HepG2 (cell line): ENCODE data around the gene CHST13. TPM values are rescaled to one million over a fixed set of nuclear protein-coding genes. Genes with fewer than 3 reads are reported as not detected.
A peak's percentile ranks its signal among the peaks of the same experiment; 100 is the strongest.

Experiments used
- ATAC-seq: fragments of 200-7000 bp; cut with Tn5 transposase; 3 replicates; pipeline ENCODE4 v1.9.1; 2020; ENCODE audit warnings: mild to moderate bottlenecking, moderate library complexity
- BruUV-seq: library from RNA; stranded (reverse); fragments of 400-500 nt; replicated peaks from 2 replicates; lab custom pipeline; 2021; lab: Mats Ljungman, UMichigan
- CTCF ChIA-PET: fragments of 300-600 bp; formaldehyde crosslinking; extraction: SDS; loops from one replicate; lab custom pipeline; 2021; ENCODE audit warnings: low total read pairs, inconsistent platforms, low intra/inter-chr PET ratio; lab: Yijun Ruan, JAX
- POLR2A ChIA-PET: fragments of 350-600 bp; sonication (Branson Sonifier 250); formaldehyde crosslinking; loops from one replicate; lab custom pipeline; 2020; ENCODE audit warnings: antibody characterized with exemption, inconsistent platforms; lab: Yijun Ruan, JAX
- DNase-seq: peaks from one replicate; pipeline ENCODE4 v3.0.0-alpha.2; 2015; ENCODE audit warnings: low spot score
- FAIRE-seq: peaks from 3 replicates; lab custom pipeline; 2011; peaks lifted over from hg19 to GRCh38; lab: Jason Lieb, UNC
- H2AFZ ChIP-seq: one replicate; pipeline ENCODE4 v1.6.1; 2011; ENCODE audit warnings: low read length, inconsistent platforms
- H3K27ac ChIP-seq: fragments of 300-600 bp; 3 replicates; pipeline ENCODE4 v1.8.0; 2011; ENCODE audit warnings: mixed run types, mild to moderate bottlenecking, mixed read lengths, low read length, inconsistent platforms; ENCODE audit not compliant: insufficient read depth; ENCODE audit errors: extremely low read length
- H3K27me3 ChIP-seq, 2 experiments: fragments of 200-600 bp in 1 of 2; 2 replicates in 1 of 2; 3 replicates in 1 of 2; pipeline versions ENCODE4 v1.6.0 to v1.8.0; 2011; ENCODE audit warnings: low read length in 2 of 2, mild to moderate bottlenecking in 2 of 2, moderate library complexity in 2 of 2, inconsistent platforms in 1 of 2; ENCODE audit not compliant: insufficient read depth in 2 of 2, control insufficient read depth in 1 of 2
- H3K36me3 ChIP-seq, 2 experiments: fragments of 200-600 bp in 1 of 2; replicated peaks in 1 of 2; 2 replicates in 1 of 2; 3 replicates in 1 of 2; pipeline versions ENCODE4 v1.5.1 to v1.8.0; 2011; ENCODE audit warnings: low read length in 2 of 2, inconsistent platforms in 1 of 2; ENCODE audit not compliant: insufficient read depth in 2 of 2, control insufficient read depth in 1 of 2
- H3K4me1 ChIP-seq: 2 replicates; pipeline ENCODE4 v1.5.1; 2012; ENCODE audit warnings: low read length, inconsistent platforms; ENCODE audit not compliant: insufficient read depth
- H3K4me2 ChIP-seq: 2 replicates; pipeline ENCODE4 v1.6.0; 2011; ENCODE audit warnings: low read depth, low read length, inconsistent platforms
- H3K4me3 ChIP-seq, 3 experiments: fragments of 200-600 bp in 1 of 3; sonication (generic), shearing (Covaris generic) in 1 of 3; replicated peaks in 1 of 3; 2 replicates each; pipeline ENCODE4 v1.5.1; 2011 to 2016; ENCODE audit warnings: low read length in 3 of 3, inconsistent platforms in 2 of 3, low read depth in 2 of 3, mild to moderate bottlenecking in 2 of 3, control low read depth in 1 of 3, mixed read lengths in 1 of 3; ENCODE audit not compliant: insufficient read depth in 1 of 3
- H3K79me2 ChIP-seq: one replicate; pipeline ENCODE4 v1.6.1; 2011; ENCODE audit warnings: low read length, inconsistent platforms; ENCODE audit not compliant: insufficient read depth
- H3K9ac ChIP-seq: 2 replicates; pipeline ENCODE4 v1.6.0; 2011; ENCODE audit warnings: mild to moderate bottlenecking, low read depth, low read length, inconsistent platforms; ENCODE audit not compliant: insufficient read depth
- H3K9me3 ChIP-seq: 2 replicates; pipeline ENCODE4 v1.5.1; 2012; ENCODE audit warnings: mild to moderate bottlenecking, low read length
- H4K20me1 ChIP-seq: 2 replicates; pipeline ENCODE4 v1.6.0; 2011; ENCODE audit warnings: inconsistent platforms, mild to moderate bottlenecking, low read length, moderate library complexity; ENCODE audit not compliant: insufficient read depth
- CBX1 ChIP-seq: IDR thresholded peaks from one replicate; pipeline ENCODE4 v1.6.1; 2016; ENCODE audit warnings: antibody characterized with exemption, low read depth
- CTCF ChIP-seq: sonication (generic); formaldehyde crosslinking; IDR thresholded peaks from 2 replicates; pipeline ENCODE4 v1.5.0; 2020; ENCODE audit warnings: mild to moderate bottlenecking, missing genetic modification reagents, moderate library complexity
- IKZF5 ChIP-seq: IDR thresholded peaks from 2 replicates; pipeline ENCODE4 v1.6.1; 2018; ENCODE audit warnings: missing genetic modification reagents, mild to moderate bottlenecking, missing compliant biosample characterization
- RAD21 ChIP-seq: fragments of 450-650 bp; formaldehyde crosslinking; IDR thresholded peaks from 2 replicates; pipeline ENCODE4 v1.5.0; 2020; ENCODE audit warnings: mild to moderate bottlenecking
- RNF2 ChIP-seq: fragments of 450-650 bp; conservative IDR thresholded peaks from 2 replicates; pipeline ENCODE4 v1.6.1; 2016; ENCODE audit warnings: low read depth
- SMC3 ChIP-seq: IDR thresholded peaks from 2 replicates; pipeline ENCODE4 v1.6.1; 2011; ENCODE audit warnings: low read length, improper control_type of control experiment
- SNAPC2 ChIP-seq: sonication (generic); formaldehyde crosslinking; IDR thresholded peaks from 2 replicates; pipeline ENCODE4 v1.8.1; 2022; ENCODE audit warnings: mild to moderate bottlenecking, missing genetic modification reagents
- SRY ChIP-seq: sonication (generic); formaldehyde crosslinking; IDR thresholded peaks from 2 replicates; pipeline ENCODE4 v1.8.0; 2022; ENCODE audit warnings: mild to moderate bottlenecking, missing genetic modification reagents
- STAG1 ChIP-seq: sonication (generic); formaldehyde crosslinking; IDR thresholded peaks from 2 replicates; pipeline ENCODE4 v1.4.0; 2020; ENCODE audit warnings: missing genetic modification reagents
- THAP7 ChIP-seq: sonication (generic); formaldehyde crosslinking; IDR thresholded peaks from 2 replicates; pipeline ENCODE4 v1.8.1; 2023; ENCODE audit warnings: mild to moderate bottlenecking, missing genetic modification reagents
- ZNF331 ChIP-seq: sonication (generic); formaldehyde crosslinking; IDR thresholded peaks from 2 replicates; pipeline ENCODE4 v1.4.0; 2020; ENCODE audit warnings: missing genetic modification reagents
- ZNF468 ChIP-seq: sonication (generic); formaldehyde crosslinking; IDR thresholded peaks from 2 replicates; pipeline ENCODE4 v1.8.0; 2022; ENCODE audit warnings: mild to moderate bottlenecking, moderate library complexity, missing genetic modification reagents
- WGBS: methylation state at CpG from one replicate; pipeline ENCODE4 v1.1.6; 2017; ENCODE audit warnings: low lambda C conversion rate; 5-methylcytosine and 5-hydroxymethylcytosine counted together
- in situ Hi-C: cut with HindIII; loops from 2 replicates; pipeline ENCODE4 v1.10.0; 2017; ENCODE audit warnings: low pct_unique_long_range_greater_than_20kb; ENCODE audit not compliant: extremely low pct_ligation_motif_present
- intact Hi-C: fragments of 100-400 bp; cut with micrococcal nuclease; formaldehyde crosslinking; loops from one replicate; pipeline ENCODE4 v1.10.0; 2022; ENCODE audit not compliant: unreplicated experiment
- polyA plus RNA-seq, 8 experiments: library from polyadenylated mRNA; depleted of rRNA in 3 of 8; stranded (reverse) in 7 of 8; unstranded in 1 of 8; fragments of >200 nt; fragmentation: Illumina TruSeq in 4 of 8; extraction: Trizol in 4 of 8; gene quantifications; 2 replicates each; pipeline versions ENCODE4 v1.2.1 to v1.2.3, GENCODE V29; 2011 to 2016; ENCODE audit warnings: low read depth in 4 of 8, missing spikeins in 1 of 8, mixed read lengths in 1 of 8; ENCODE audit not compliant: insufficient read depth in 1 of 8
- total RNA-seq, 5 experiments: library from RNA; depleted of rRNA; stranded (reverse); fragments of >200 nt; fragmentation: Illumina TruSeq; extraction: Trizol; gene quantifications; 2 replicates each; pipeline ENCODE4 v1.2.3, GENCODE V29; 2016; ENCODE audit warnings: low read depth in 1 of 5

The CHST13 gene
- total and polyA plus RNA-seq, 2 of the 13 experiments (the other 11 are each of a cell fraction or from before 2014, with no cell fraction given): 32.0 to 43.1 TPM

GRCh38 chr3:126567696-126568438 lies 43.9 kb downstream of the CHST13 start:
- FAIRE-seq (no peak), DNase-seq (peak; percentile 25), ATAC-seq (peak; percentile 89)
- Histone ChIP-seq H3K4me1 (peaks cover 20% of the 10 kb centered on the region), H3K36me3 (no peaks in the 10 kb centered on the region), H3K9ac (no peak overlapping the region), H3K27me3 (peaks cover 3% of the 10 kb centered on the region in 2 experiments; a peak in 2 of 5 replicates), H3K4me3 (no peak overlapping the region), H4K20me1 (no peaks in the 10 kb centered on the region), H3K27ac (no peak overlapping the region), H3K9me3 (no peaks in the 10 kb centered on the region), H3K79me2 (no peaks in the 10 kb centered on the region), H2AFZ (no peak overlapping the region), H3K4me2 (0 out of 2 replicates have a peak overlapping the region, but pooled peaks have one; percentile 18)
- intact Hi-C loops (no loop called here), in situ Hi-C loops (no loop called here)
- WGBS: 38% methylated on average over 6 of the region's 10 CpGs
- POLR2A ChIA-PET: no interaction called here
- CTCF ChIA-PET: interaction anchor here (1.2 kb wide), 1 partner anchor 45 kb away, joined by 3 read pairs; no protein-coding TSS in a partner anchor
- BruUV-seq: no TSS peak
- TF ChIP-seq SMC3: 0 out of 2 replicates have a peak, but pooled peaks have one; percentile 17
- TF ChIP-seq ZNF331: 0 out of 2 replicates have a peak, but pooled peaks have one; percentile 26
- TF ChIP-seq STAG1: peak; percentile 66
- no peak for TF ChIP-seq SRY
- TF ChIP-seq CTCF (CRISPR knock-in tag): peak; percentile 65
- 0 out of 2 replicates have a peak, but pooled peaks have one; percentile 24 for TF ChIP-seq RAD21 (CRISPR knock-in tag)
- no peak for TF ChIP-seq THAP7 (CRISPR knock-in tag)
- TF ChIP-seq RNF2: no peak
- no peak for TF ChIP-seq ZNF468 (CRISPR knock-in tag)
- TF ChIP-seq CBX1: no peak
- no peak for TF ChIP-seq SNAPC2 (CRISPR knock-in tag)
- no peak for TF ChIP-seq IKZF5 (CRISPR knock-in tag)
